Astrocyte (in vitro differentiated cells and primary cell): Measurements from ENCODE around the gene GTF3C1. TPM values are rescaled to one million over a fixed set of nuclear protein-coding genes. Genes with fewer than 3 reads are reported as not detected.

ENCODE experiments used
- DNase-seq: peaks from one replicate; pipeline ENCODE4 v3.0.0-alpha.2; 2010; ENCODE audit warnings: low read depth
- FAIRE-seq: peaks from 2 replicates; lab custom pipeline; 2011; peaks lifted over from hg19 to GRCh38; lab: Jason Lieb, UNC
- H2AFZ ChIP-seq: 2 replicates; pipeline ENCODE4 v1.6.0; 2012; ENCODE audit warnings: low read depth, low read length, inconsistent platforms
- H3K27ac ChIP-seq: 2 replicates; pipeline ENCODE4 v1.5.1; 2011; ENCODE audit warnings: low read depth, low read length, inconsistent platforms
- H3K27me3 ChIP-seq: 2 replicates; pipeline ENCODE4 v1.6.0; 2011; ENCODE audit warnings: low read length, inconsistent platforms; ENCODE audit not compliant: insufficient read depth
- H3K36me3 ChIP-seq: 2 replicates; pipeline ENCODE4 v1.5.1; 2011; ENCODE audit warnings: low read length, inconsistent platforms; ENCODE audit not compliant: insufficient read depth
- H3K4me1 ChIP-seq: 2 replicates; pipeline ENCODE4 v1.5.1; 2011; ENCODE audit warnings: low read length, inconsistent platforms; ENCODE audit not compliant: insufficient read depth
- H3K4me2 ChIP-seq: 2 replicates; pipeline ENCODE4 v1.6.0; 2012; ENCODE audit warnings: low read length, inconsistent platforms
- H3K4me3 ChIP-seq: 2 replicates; pipeline ENCODE4 v1.5.1; 2011; ENCODE audit warnings: low read depth, mild to moderate bottlenecking, low read length, inconsistent platforms; ENCODE audit not compliant: insufficient read depth
- H3K79me2 ChIP-seq: 2 replicates; pipeline ENCODE4 v1.6.0; 2012; ENCODE audit warnings: mild to moderate bottlenecking, low read length, inconsistent platforms; ENCODE audit not compliant: insufficient read depth
- H3K9ac ChIP-seq: 2 replicates; pipeline ENCODE4 v1.6.0; 2012; ENCODE audit warnings: mild to moderate bottlenecking, low read length, inconsistent platforms
- H3K9me3 ChIP-seq: 2 replicates; pipeline ENCODE4 v1.5.1; 2012; ENCODE audit warnings: low read depth, mild to moderate bottlenecking, low read length, inconsistent platforms; ENCODE audit not compliant: insufficient read depth
- H4K20me1 ChIP-seq: 2 replicates; pipeline ENCODE4 v1.6.0; 2012; ENCODE audit warnings: low read length, inconsistent platforms; ENCODE audit not compliant: insufficient read depth
- H3K27ac Mint-ChIP-seq: one replicate; pipeline ENCODE4 v1.8.0; 2021; ENCODE audit warnings: mild to moderate bottlenecking, mixed read lengths; ENCODE audit not compliant: unreplicated experiment
- H3K27me3 Mint-ChIP-seq: one replicate; pipeline ENCODE4 v1.8.0; 2021; ENCODE audit warnings: low read depth, mixed read lengths; ENCODE audit not compliant: unreplicated experiment
- H3K36me3 Mint-ChIP-seq: one replicate; pipeline ENCODE4 v1.8.0; 2021; ENCODE audit warnings: low read depth, mixed read lengths; ENCODE audit not compliant: unreplicated experiment
- H3K4me1 Mint-ChIP-seq: one replicate; pipeline ENCODE4 v1.8.0; 2021; ENCODE audit warnings: low read depth, mixed read lengths; ENCODE audit not compliant: unreplicated experiment
- H3K4me3 Mint-ChIP-seq: one replicate; pipeline ENCODE4 v1.8.0; 2021; ENCODE audit warnings: mild to moderate bottlenecking, moderate library complexity, mixed read lengths; ENCODE audit not compliant: unreplicated experiment
- H3K9me3 Mint-ChIP-seq: one replicate; pipeline ENCODE4 v1.8.0; 2021; ENCODE audit warnings: mild to moderate bottlenecking, mixed read lengths; ENCODE audit not compliant: unreplicated experiment
- EZH2 ChIP-seq: IDR thresholded peaks from 2 replicates; pipeline ENCODE4 v1.6.1; 2012; ENCODE audit warnings: mild to moderate bottlenecking, low read length, inconsistent platforms; ENCODE audit not compliant: insufficient read depth
- total RNA-seq: library from RNA; stranded (reverse); gene quantifications from 2 replicates; pipeline ENCODE4 v1.2.1, GENCODE V29; 2021
- TF ChIP-seq, protein P1 (sequence below): IDR thresholded peaks from 2 replicates; pipeline ENCODE4 v1.5.1; 2011; ENCODE audit warnings: low read depth, mild to moderate bottlenecking, inconsistent platforms, low read length, moderate library complexity; ENCODE audit not compliant: insufficient read depth

GTF3C1 gene
- total RNA-seq, 1 donor from 2014 or later, result 103 TPM

DNA sequence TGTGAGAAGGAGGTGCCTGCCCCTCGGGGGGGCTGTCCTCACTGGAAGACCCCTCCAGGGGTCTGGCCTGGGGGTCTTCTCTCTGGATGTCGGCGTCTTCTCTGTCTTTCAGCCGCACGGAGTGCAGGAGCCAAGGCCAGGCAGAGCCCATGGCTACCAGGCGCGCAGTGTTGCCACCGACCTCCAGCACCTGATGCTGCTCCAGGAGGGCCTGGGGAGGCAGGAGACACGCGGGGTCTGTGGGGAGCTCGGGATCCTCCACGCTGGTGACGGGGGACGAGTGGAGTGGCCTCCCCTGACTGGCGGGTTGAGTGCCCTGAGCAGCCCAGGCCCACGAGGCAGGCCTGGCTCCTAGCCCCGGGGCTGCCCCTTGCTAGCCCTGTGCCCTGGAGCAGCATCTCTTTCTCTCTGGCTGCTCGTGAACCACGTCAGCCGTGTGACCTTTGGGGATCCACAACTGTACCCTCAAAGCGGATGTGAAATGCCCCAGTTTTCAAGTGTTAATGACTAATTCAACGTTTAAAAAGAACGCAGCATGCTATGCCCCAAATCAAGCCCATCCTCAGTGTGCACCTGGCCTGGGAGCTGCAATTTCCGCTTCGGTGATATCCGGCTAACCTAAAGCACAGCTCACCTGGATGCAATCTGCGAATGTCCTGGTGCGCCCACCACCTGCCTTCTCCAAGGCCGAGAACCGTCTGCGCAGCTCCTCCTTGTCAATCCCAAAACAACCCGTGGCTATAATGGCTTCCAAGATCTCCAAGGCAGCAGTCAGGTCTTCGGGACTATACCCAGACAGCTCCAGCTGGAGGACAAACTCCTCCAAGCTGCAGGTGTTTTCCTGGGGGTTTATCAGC lies 84.9 kb downstream of the GTF3C1 start:
- Histone ChIP-seq H3K27ac (no peak overlapping the region), H3K79me2 (no peaks in the 10 kb centered on the region), H4K20me1 (peaks cover 6% of the 10 kb centered on the region), H3K4me2 (no peak overlapping the region), H3K9ac (no peak overlapping the region), H3K36me3 (peaks cover 35% of the 10 kb centered on the region), H3K27me3 (no peaks in the 10 kb centered on the region), H3K9me3 (peaks cover 3% of the 10 kb centered on the region), H3K4me1 (peaks cover 9% of the 10 kb centered on the region), H2AFZ (no peak overlapping the region), H3K4me3 (no peak overlapping the region)
- Mint-ChIP-seq H3K36me3 (peaks cover 53% of the 10 kb centered on the region), H3K27me3 (no peaks in the 10 kb centered on the region), H3K9me3 (peaks cover 12% of the 10 kb centered on the region), H3K4me1 (peaks cover 3% of the 10 kb centered on the region), H3K27ac (no peak overlapping the region), H3K4me3 (no peak overlapping the region)
- no peak for FAIRE-seq
- DNase-seq, result no peak
- TF ChIP-seq, protein P1, sequence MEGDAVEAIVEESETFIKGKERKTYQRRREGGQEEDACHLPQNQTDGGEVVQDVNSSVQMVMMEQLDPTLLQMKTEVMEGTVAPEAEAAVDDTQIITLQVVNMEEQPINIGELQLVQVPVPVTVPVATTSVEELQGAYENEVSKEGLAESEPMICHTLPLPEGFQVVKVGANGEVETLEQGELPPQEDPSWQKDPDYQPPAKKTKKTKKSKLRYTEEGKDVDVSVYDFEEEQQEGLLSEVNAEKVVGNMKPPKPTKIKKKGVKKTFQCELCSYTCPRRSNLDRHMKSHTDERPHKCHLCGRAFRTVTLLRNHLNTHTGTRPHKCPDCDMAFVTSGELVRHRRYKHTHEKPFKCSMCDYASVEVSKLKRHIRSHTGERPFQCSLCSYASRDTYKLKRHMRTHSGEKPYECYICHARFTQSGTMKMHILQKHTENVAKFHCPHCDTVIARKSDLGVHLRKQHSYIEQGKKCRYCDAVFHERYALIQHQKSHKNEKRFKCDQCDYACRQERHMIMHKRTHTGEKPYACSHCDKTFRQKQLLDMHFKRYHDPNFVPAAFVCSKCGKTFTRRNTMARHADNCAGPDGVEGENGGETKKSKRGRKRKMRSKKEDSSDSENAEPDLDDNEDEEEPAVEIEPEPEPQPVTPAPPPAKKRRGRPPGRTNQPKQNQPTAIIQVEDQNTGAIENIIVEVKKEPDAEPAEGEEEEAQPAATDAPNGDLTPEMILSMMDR, result no peak
- TF ChIP-seq EZH2, result no peak

DNA sequence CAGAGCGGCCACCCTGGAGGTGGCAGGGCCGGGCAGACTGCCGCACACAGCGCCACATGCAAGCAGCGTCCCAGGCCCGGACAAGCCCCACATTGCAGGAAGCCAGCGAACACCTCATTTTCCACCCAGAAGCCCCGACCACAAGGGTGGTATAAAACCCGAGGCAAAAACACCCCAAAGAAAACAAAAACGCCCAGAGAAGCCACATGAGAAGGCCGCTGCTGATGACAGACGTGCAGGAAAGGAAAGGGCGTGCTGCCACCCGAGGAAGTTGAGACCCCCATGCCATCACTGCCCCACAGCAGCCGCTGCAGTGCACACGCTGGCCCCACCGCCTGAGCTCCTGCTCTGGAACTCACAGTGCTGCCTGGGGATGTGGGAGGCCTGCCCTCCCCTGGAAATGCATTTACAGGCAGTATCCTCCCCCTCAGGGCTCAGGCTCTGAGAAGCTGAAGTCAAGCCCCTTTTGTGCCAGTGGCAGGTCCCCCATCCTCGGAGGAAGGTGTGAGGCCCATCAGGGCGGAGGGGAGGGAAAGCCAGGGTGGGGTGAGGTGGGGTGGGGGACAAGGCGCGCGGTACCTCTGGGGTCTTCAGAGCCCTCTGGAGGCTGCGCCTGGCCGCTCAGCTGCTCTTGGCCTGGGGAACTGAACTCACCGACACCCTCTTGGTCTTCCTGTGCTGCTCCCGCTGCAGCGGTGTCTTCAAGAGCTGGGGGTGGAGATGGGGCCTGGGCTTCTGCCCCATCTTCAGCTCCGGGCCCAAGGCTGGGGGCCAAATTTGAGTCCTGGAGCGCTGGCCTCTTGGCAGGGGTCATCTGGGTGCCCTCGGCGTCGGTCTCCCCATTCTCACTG lies 85.7 kb downstream of the GTF3C1 start:
- Histone ChIP-seq H3K4me1 (peaks cover 9% of the 10 kb centered on the region), H3K27ac (no peak overlapping the region), H2AFZ (no peak overlapping the region), H3K27me3 (no peaks in the 10 kb centered on the region), H3K4me2 (no peak overlapping the region), H3K36me3 (peaks cover 27% of the 10 kb centered on the region), H3K9me3 (peaks cover 3% of the 10 kb centered on the region), H4K20me1 (peaks cover 6% of the 10 kb centered on the region), H3K9ac (no peak overlapping the region), H3K79me2 (no peaks in the 10 kb centered on the region), H3K4me3 (no peak overlapping the region)
- no peaks in the 10 kb centered on the region for H3K27me3 Mint-ChIP-seq
- peaks cover 50% of the 10 kb centered on the region for H3K36me3 Mint-ChIP-seq
- no peak for DNase-seq
- no peak for TF ChIP-seq EZH2
- TF ChIP-seq, protein P1, result no peak
- H3K27ac Mint-ChIP-seq, result no peak overlapping the region
- H3K4me1 Mint-ChIP-seq, result peaks cover 3% of the 10 kb centered on the region
- no peak overlapping the region for H3K4me3 Mint-ChIP-seq
- peaks cover 12% of the 10 kb centered on the region for H3K9me3 Mint-ChIP-seq
- no peak for FAIRE-seq
